GM08714 (cell line): ENCODE data around the gene PRSS57.
"Not testable (repeated sequence)": the region's sequence is repeated elsewhere in the genome, so short reads cannot be mapped to it uniquely, and the experiment has no call there.

ENCODE experiments used
- H3K4me3 ChIP-seq: fragments of 200-500 bp; sonication (Bioruptor generic); 2 replicates; pipeline ENCODE4 v1.5.1; 2014; ENCODE audit warnings: mild to moderate bottlenecking, low read length, inconsistent platforms
- ZNF274 ChIP-seq: IDR thresholded peaks from 2 replicates; pipeline ENCODE4 v1.6.1; 2012; ENCODE audit warnings: mild to moderate bottlenecking, low read depth, low read length

Gene PRSS57

GRCh38 chr19:695352-695949 lies at the start of gene PRSS57:
Gene PRSS57 (minus strand): TSS chr19:695452. CDS start chr19:695430, 22 bp downstream.
- no peak within 1 kb of the TSS for H3K4me3 ChIP-seq
- TF ChIP-seq ZNF274: no peak

DNA sequence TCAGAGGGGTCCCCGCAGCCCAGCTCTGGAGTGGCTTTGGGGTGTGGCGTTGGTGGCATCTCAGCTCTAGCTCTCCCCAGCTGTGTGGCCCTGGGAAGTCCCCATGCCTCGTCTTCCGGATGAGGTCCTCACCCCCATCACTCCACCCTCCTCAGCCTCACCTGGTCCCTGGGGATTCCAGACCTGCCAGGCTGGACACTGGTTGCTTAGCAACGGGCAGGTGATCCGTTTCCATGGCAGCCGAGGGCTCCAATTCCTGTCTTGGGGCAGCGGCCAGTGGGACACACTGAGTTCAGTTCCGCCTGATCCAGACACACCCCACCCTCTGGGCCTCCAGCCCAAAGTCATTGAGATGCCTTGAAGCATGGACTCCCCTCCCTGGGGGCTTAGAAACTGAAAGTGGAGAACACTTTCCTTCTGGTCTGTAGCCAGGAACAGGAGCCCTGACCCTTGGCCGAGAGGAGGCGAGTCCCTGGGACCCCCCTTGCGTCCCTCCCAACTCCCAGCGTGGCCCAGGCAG lies 48.0 kb upstream of the PRSS57 start:
- no peak overlapping the region for H3K4me3 ChIP-seq
- no peak for TF ChIP-seq ZNF274

DNA sequence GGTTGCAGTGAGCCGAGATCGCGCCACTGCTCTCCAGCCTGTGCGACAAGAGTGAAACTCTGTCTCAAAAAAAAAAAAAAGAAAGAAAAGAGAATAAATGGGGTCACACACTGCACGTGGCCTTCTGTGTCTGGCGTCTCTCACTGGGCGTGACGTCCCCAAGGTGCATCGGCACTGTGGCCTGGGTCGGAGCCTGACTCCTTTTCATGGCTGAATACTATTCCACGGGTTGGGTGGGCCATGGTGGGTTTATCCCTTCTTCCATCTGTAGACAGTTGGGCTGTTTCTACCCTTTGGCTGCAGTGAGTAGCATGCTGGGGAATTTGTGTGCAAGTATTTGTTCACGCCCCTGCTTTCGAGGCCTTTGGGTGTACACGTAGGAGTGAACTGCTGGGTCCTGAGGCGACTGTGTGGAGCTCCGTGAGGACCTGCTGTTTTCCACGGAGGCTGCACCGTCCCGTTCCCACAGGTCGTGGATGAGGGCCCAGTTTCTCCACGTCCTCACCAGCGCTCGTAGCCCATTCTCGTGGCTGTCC lies 47.4 kb upstream of the PRSS57 start:
- no peak overlapping the region for H3K4me3 ChIP-seq
- TF ChIP-seq ZNF274: no peak

- H3K4me3 ChIP-seq: no peak overlapping the region
- no peak for TF ChIP-seq ZNF274
Observed at GRCh38 chr19:741506-742131, 46.4 kb upstream of the PRSS57 start.

GRCh38 chr19:740816-741505 lies 45.7 kb upstream of the PRSS57 start:
- H3K4me3 ChIP-seq: not testable (repeated sequence)

DNA sequence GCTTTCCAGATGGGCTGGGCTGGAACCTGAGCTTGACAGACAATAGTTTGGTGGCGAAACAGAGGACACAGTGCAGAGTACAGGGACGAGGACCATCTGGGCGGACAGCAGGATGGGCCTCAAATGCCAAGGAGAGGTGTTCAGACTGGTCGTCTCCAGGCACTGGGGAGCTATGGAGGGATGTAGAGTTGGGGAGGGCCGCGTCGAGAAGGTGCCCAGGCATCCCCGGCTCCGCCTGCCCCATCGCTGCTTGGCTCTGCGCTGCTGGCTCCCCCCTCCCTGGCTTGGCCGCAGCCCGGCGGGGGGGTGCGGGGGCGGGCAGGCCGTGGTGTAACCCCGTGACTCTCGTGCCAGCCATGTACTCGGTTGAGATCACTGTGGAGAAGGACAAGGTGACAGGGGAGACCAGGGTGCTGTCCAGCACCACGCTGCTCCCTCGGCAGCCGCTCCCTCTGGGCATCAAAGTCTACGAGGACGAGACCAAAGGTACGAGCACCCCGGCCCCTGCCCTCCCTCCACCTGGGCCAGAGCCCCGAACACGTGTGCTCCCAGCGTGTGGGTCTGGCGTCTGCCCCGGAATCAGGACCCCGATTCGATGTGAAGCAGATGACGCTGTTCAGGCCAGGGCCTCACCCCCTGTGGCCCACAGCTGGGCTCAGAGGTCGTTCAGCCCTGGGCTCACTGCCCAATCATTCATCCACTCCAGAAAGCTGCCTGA lies 44.9 kb upstream of the PRSS57 start:
- TF ChIP-seq ZNF274: no peak
- no peak overlapping the region for H3K4me3 ChIP-seq

DNA sequence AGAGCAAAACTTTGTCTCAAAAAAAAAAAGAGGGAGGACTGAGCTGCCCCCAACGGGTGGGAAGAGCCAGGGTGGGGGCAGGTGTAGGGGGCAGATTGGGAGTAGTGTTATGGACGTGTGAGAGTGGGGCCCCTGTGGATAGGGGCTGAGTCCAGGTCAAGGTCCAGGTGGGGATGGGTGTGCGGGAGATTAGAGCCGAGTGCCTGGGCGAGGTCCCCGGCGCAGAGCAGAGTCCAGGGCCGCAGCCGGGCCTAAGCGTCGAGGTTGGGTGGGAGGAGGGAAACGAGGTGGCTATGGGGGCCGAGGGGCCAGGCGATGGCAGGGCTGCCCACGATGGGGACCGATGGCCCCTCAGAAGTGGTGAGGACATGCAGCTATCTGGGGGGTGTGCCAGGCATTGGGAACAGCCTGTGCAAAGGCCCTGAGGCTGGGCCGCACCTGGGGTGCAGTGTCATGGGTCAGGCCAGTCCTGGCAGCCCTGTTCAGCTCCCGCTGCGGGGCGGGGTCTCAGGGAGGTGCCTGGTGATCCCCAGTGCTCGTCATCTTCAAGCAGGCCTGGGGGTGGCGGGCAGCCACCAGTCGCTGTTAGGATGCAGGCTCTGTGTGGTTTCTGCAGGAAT lies 43.4 kb upstream of the PRSS57 start:
- H3K4me3 ChIP-seq: no peak overlapping the region
- no peak for TF ChIP-seq ZNF274

DNA sequence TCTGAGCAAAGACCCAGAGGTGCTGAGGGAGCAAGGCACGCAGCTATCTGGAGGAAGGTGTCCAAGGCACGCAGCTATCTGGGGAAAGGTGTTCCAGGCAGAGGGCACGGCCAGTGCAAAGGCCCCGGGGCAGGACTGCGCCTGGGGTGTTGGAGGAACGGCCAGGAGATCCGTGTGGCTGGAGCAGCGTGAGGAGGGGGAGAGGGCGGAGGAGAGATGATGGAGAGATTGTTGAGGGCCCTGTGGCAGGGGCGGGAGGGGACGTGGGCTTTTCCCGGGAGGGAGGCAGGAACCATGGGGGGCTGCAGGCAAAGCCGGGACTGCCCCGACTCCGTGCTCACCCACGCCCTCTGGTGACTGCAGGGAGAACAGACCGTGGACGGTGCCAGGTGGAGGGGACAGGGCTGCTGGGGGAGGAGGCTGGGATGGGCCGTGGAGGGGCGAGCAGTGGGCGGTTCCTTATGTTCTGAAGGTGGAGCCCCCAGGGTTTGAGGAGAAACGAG lies 42.4 kb upstream of the PRSS57 start:
- H3K4me3 ChIP-seq: no peak overlapping the region
- no peak for TF ChIP-seq ZNF274

GRCh38 chr19:736125-736524 lies 40.9 kb upstream of the PRSS57 start:
- H3K4me3 ChIP-seq: no peak overlapping the region
- TF ChIP-seq ZNF274: no peak

DNA sequence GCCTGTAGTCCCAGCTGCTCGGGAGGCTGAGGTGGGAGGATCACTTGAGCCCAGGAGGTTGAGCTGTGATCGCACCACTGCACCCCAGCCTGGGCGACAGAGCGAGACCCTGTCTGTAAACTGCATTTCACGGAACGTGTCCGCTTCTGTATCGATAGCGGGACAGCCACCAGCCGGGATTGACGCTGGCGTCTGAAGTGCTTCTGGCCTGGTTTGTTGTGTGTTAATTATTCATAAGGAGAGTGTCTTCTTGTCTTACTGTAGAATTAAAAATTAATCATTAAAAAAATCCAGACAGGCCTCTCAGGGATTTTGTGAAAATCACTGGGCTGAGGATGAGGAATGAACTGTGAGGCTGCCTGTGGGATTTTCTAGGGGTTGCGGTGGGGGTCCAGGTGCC lies 39.5 kb upstream of the PRSS57 start:
- no peak for TF ChIP-seq ZNF274
- H3K4me3 ChIP-seq: no peak overlapping the region

DNA sequence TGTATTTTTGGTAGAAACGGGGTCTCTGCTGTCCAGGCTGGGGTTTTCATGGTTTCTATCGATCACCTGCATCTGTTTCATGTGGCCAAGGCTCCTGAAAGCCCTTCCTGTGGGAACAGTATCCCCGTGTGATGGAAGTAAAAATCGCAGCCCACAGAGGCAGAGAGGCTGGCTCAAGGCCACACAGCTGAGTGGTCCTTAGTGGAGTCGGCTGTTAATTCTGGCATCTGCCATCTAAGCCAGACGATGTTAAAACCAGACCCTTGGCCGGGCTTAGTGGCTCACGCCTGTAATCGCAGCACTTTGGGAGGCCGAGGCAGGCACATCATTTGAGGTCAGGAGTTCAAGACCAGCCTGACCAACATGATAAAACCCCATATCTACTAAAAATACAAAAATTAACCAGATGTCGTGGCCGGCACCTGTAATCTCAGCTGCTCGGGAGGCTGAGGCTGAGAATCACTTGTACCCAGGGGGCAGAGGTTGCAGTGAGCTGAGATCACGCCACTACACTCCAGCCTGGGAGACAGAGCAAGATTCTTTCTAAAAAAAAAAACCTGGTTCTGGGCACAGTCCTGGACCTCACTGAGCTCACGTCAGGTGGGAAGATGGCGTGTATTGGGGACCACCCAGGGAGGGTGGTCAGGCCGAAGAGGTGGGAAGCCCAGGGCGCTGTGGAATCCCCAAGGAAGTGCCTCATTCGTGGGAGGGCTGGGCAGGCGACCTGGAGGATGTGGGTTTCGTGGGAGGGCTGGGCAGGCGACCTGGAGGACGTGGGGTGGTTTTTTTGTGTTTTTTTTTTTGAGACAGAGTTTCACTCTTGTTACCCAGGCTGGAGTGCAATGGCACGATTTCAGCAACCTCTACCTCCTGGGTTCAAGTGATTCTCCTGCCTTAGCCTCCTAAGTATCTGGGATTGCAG lies 37.2 kb upstream of the PRSS57 start:
- no peak for TF ChIP-seq ZNF274
- H3K4me3 ChIP-seq: no peak overlapping the region

- no peak for TF ChIP-seq ZNF274
- H3K4me3 ChIP-seq: no peak overlapping the region
Observed at GRCh38 chr19:731000-731399, 35.7 kb upstream of the PRSS57 start.
